HG02763 (cell line): ENCODE data around the gene OOSP2.
"Not testable (repeated sequence)": the region's sequence is repeated elsewhere in the genome, so short reads cannot be mapped to it uniquely, and the experiment has no call there.

ENCODE experiments used
- ATAC-seq: cut with Tn5 transposase; IDR thresholded peaks from one replicate; pipeline ENCODE4 v1.9.1; 2021; ENCODE audit warnings: mild to moderate bottlenecking, moderate library complexity; ENCODE audit not compliant: unreplicated experiment

The OOSP2 gene

DNA sequence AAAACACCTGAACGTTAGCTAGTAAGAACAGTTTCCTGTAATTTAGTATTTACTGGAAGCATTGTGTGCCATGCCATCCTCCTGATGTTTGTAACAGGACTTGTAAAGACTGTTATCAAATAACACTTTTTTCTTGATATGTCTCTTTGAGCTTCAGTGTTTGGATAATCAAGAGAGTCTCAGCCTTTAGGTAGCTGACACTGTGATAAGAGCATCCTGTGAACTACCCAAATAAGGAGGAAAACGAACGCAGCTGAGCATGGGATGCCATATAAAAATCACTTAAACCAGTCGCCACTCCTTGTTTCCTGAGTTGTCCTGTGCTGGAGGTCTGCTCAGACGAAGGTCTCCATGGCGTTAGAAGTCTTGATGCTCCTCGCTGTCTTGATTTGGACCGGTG lies at the start of gene OOSP2:
Gene OOSP2, plus strand, starts transcription at position 301 of the 400 bp plus-strand sequence. Its CDS starts 51 bp downstream, at position 352.
- ATAC-seq = no peak

GRCh38 chr11:59990421-59990820 lies 49.8 kb upstream of the OOSP2 start:
- no peak for ATAC-seq

- ATAC-seq = no peak
Measured at GRCh38 chr11:59992425-59992824, 47.8 kb upstream of the OOSP2 start.

DNA sequence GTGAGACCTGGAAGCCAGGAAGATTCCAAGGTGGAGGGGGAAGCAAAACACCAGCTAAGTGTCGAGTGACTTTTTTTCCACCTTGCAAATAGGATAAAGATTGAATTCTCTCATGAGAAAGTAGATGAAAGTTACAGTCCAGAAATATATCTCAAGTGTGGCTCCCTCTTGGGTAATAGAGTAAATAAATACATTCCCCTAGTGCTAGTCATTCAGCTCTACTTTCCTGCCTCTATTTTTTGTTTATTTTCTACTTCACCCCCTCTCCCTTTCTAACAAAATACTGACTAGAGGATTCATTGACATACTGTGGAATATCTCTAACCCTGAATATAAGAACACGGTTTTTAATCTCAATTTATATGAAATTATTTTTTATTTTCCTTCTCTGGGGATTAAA lies 42.4 kb upstream of the OOSP2 start:
- ATAC-seq = no peak

DNA sequence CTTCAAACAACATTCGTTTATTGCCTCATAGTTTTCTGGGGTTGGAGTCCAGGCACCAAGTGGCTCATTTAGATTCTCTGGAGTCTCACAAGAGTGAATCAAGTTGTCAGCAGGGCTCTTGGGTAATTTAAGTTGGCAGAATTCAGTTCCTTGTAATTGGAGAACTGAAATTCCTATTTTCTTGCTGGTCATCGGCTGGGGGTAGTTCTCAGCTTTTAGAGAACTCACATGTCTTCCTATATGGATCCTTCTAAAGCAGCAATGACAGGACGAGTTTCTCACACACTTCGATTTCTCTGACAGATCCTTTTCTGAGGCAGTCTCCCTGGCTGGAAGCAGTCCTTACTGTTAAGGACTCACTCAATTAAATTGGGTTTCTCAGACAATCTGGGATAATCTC lies 40.5 kb upstream of the OOSP2 start:
- no peak for ATAC-seq

GRCh38 chr11:60003729-60004128 lies 36.5 kb upstream of the OOSP2 start:
- ATAC-seq = no peak

- no peak for ATAC-seq
Measured at GRCh38 chr11:60005360-60005759, 34.8 kb upstream of the OOSP2 start.

- ATAC-seq = no peak
Measured at GRCh38 chr11:60016881-60017280, 23.3 kb upstream of the OOSP2 start, which contains the start of gene OOSP4B. Gene OOSP4B, plus strand, starts transcription at chr11:60017181.

DNA sequence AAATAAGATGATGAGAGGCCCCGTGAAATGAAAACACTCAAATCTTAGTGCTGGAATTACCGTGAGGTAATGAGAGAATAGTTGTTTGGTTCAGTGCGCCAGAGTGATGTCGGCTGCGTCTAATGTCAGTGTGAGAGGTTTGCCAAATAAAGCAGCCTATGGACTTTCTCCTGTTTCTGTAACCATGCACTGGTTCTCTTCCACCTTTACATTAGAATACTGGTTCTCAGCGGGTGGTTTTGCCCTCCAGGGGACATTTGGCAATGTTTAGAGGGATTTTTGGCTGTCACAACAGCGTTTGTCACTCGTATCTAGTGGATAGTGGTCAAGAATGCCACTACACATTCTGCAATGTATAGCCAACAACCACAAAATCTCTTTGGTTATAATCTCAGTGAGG lies 22.2 kb upstream of the OOSP2 start:
- ATAC-seq = no peak

- ATAC-seq = not testable (repeated sequence)
Measured at GRCh38 chr11:60020376-60020775, 19.8 kb upstream of the OOSP2 start.

- no peak for ATAC-seq
Measured at GRCh38 chr11:60029015-60029632, 11.1 kb upstream of the OOSP2 start.

DNA sequence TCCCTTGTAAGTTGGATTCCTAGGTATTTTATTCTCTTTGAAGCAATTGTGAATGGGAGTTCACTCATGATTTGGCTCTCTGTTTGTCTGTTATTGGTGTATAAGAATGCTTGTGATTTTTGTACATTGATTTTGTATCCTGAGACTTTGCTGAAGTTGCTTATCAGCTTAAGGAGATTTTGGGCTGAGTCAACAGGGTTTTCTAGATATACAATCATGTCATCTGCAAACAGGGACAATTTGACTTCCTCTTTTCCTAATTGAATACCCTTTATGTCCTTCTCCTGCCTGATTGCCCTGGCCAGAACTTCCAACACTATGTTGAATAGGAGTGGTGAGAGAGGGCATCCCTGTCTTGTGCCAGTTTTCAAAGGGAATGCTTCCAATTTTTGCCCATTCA lies 10.2 kb downstream of the OOSP2 start:
- ATAC-seq = not testable (repeated sequence)

- not testable (repeated sequence) for ATAC-seq
Measured at GRCh38 chr11:60050839-60051238, 10.6 kb downstream of the OOSP2 start.

- no peak for ATAC-seq
Measured at GRCh38 chr11:60056349-60056969, 16.2 kb downstream of the OOSP2 start, which contains the start of gene MS4A3. Gene MS4A3, plus strand, starts transcription at chr11:60056665. Its CDS starts 4,496 bp downstream, at chr11:60061161.

DNA sequence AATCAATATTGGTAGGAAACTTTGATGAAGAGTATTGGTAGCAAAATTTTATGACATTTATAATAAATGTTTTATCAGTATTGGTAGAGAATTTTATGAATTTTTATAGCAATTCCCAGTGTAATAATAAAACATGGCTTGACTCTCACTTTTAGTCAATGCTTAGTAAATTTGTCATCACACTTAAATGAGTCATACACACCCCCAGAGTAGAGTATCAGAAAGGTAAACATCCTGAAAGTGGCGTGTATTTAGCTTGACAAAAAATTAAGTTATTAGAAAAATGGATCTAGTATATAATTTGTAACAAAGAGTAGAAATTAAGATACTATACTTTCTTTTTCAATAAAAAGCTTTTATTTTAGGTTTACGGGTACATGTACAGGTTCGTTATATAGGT lies 18.8 kb downstream of the OOSP2 start:
- ATAC-seq = no peak

DNA sequence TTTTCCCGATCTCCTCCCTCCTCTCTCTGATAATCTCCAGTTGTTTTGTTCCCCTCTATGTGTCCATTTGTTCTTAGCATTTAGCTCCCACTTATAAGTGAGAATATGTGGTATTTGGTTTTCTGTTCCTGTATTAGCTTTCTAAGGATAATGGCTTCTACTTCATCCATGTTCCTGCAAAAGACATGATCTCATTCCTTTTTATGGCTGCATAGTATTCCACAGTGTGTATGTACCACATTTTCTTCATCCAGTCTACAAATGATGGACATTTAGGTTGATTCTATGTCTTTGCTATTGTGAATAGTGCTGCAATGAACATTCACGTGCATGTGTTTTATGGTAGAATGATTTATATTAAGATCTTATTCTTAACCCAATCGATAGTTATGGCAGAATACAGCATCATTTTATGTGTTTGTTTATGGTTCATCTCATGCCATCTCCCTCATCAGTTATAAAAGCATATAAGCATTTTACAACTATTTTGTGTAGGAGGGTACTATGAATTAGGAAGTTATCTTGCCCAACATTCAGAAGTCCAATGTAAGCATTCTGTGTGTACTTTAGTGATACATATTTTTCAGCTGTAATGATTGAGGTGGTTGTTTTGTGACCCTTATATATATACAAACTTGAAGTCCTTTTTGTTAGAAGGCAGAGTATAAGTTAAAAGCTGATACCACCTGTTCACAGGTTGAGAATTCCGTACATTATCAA lies 19.5 kb downstream of the OOSP2 start:
- ATAC-seq = no peak

DNA sequence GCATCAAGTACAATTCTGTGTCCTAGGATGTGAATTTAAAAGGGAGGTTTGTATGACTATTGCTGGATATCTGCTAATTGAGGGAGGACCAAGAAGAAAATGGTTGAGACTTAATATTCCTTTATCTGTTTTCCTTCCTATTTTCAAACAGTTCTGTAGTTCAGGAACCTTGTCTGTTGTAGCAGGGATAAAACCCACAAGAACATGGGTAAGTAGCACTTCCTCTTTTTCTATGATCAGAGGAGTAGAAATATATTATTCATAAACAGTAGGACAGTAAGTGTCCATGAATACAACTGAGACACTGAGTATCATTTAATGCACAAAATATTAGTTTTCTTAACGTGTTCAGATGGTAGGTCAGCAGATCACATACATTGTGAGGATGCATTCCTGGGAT lies 23.9 kb downstream of the OOSP2 start:
- ATAC-seq = no peak

DNA sequence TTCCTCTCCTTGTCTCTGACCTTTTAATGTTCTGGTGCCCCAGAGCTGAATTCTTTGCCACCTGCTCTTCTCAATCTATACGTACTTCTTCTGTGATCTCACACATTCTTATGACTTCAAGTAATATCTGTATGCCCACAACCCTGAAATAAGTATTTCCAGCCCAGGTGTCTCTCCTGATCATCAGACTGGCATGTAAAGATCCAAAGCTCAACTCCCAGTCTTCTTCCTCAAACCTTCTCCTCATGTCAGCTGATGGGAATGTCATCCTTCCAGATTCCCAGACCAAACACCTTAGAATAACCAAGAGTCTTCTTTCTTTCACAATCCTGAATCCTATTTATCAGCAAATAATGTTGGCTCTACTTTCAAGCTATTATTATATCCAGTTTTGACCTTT lies 25.6 kb downstream of the OOSP2 start:
- no peak for ATAC-seq

- ATAC-seq = no peak
Measured at GRCh38 chr11:60069450-60069849, 29.2 kb downstream of the OOSP2 start.

DNA sequence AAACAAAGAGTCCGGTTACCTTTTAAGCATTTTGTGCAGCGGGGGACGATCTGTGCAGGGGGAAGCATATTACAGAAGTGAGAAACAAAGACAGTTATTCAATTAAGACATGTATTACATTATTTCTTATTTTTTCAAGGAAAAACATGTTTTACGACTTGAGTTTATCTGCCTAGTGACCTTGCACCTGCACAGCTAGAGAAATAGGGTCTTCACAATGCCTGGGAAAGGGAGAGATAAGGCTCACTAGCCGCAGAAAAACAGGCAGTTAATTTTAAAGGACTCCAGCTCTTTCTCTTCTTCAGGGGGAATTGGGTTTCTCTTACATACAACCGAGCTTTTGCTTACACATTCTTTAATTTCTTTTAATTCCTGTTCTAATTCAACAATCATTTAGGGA lies 31.4 kb downstream of the OOSP2 start:
- ATAC-seq = not testable (repeated sequence)

GRCh38 chr11:60077216-60077817 lies 37.1 kb downstream of the OOSP2 start:
- no peak for ATAC-seq

GRCh38 chr11:60077981-60078380 lies 37.8 kb downstream of the OOSP2 start:
- ATAC-seq = no peak
